ENCODE measurements around the gene COL5A1.

GRCh38 chr9:134695144-134695543 is 53.5 kb downstream of the COL5A1 start:
- no peak for TF ChIP-seq CTCF (IDR thresholded peaks at IDR 0.05 in 4 of 5, conservative IDR thresholded peaks at IDR 0.05 in 1 of 5)
- TF ChIP-seq POLR2A (IDR thresholded peaks at IDR 0.05): no peak
